HepG2 (cell line): ENCODE measurements around the gene DEDD2. TPM values are rescaled to one million over a fixed set of nuclear protein-coding genes. Genes with fewer than 3 reads are reported as not detected.

Experiments
- ATF3 ChIP-seq: sonication (generic); formaldehyde crosslinking; IDR thresholded peaks from 2 replicates; pipeline ENCODE4 v1.4.0; 2020; ENCODE audit warnings: missing genetic modification reagents
- KLF9 ChIP-seq: IDR thresholded peaks from 2 replicates; pipeline ENCODE4 v1.6.1; 2016; ENCODE audit warnings: low read depth
- MNT ChIP-seq: fragments of 450-650 bp; IDR thresholded peaks from 2 replicates; pipeline ENCODE4 v1.6.1; 2016
- MXD1 ChIP-seq: sonication (generic); formaldehyde crosslinking; IDR thresholded peaks from 2 replicates; pipeline ENCODE4 v1.4.0; 2020; ENCODE audit warnings: mild to moderate bottlenecking, missing genetic modification reagents
- PITX1 ChIP-seq: sonication (generic); formaldehyde crosslinking; IDR thresholded peaks from 2 replicates; pipeline ENCODE4 v1.5.1; 2020; ENCODE audit warnings: mild to moderate bottlenecking, missing genetic modification reagents
- PRDM10 ChIP-seq: sonication (generic); formaldehyde crosslinking; IDR thresholded peaks from 2 replicates; pipeline ENCODE4 v1.4.0; 2020; ENCODE audit warnings: low read depth, missing genetic modification reagents
- ZBTB4 ChIP-seq: sonication (generic); formaldehyde crosslinking; IDR thresholded peaks from 2 replicates; pipeline ENCODE4 v1.4.0; 2020; ENCODE audit warnings: missing genetic modification reagents, mild to moderate bottlenecking, borderline replicate concordance
- ZHX2 ChIP-seq, 2 experiments: sonication (generic) in 1 of 2; formaldehyde crosslinking in 1 of 2; IDR thresholded peaks; 2 replicates each; pipeline versions ENCODE4 v1.6.1 to v1.9.0; 2014 to 2022; ENCODE audit warnings: antibody characterized with exemption in 1 of 2, borderline replicate concordance in 1 of 2, inconsistent platforms in 1 of 2, low read depth in 1 of 2, missing genetic modification reagents in 1 of 2
- ZNF652 ChIP-seq: IDR thresholded peaks from 2 replicates; pipeline ENCODE4 v1.6.1; 2016; ENCODE audit warnings: low read depth, borderline replicate concordance
- ZSCAN31 ChIP-seq: sonication (generic); formaldehyde crosslinking; IDR thresholded peaks from 2 replicates; pipeline ENCODE4 v1.5.0; 2020; ENCODE audit warnings: low read depth, mild to moderate bottlenecking, missing genetic modification reagents
- polyA plus RNA-seq, 8 experiments: library from polyadenylated mRNA; depleted of rRNA in 3 of 8; stranded (reverse) in 7 of 8; unstranded in 1 of 8; fragments of >200 nt; fragmentation: Illumina TruSeq in 4 of 8; extraction: Trizol in 4 of 8; gene quantifications; 2 replicates each; pipeline versions ENCODE4 v1.2.1 to v1.2.3, GENCODE V29; 2011 to 2016; ENCODE audit warnings: low read depth in 4 of 8, missing spikeins in 1 of 8, mixed read lengths in 1 of 8; ENCODE audit not compliant: insufficient read depth in 1 of 8
- total RNA-seq, 5 experiments: library from RNA; depleted of rRNA; stranded (reverse); fragments of >200 nt; fragmentation: Illumina TruSeq; extraction: Trizol; gene quantifications; 2 replicates each; pipeline ENCODE4 v1.2.3, GENCODE V29; 2016; ENCODE audit warnings: low read depth in 1 of 5

Gene DEDD2
- total and polyA plus RNA-seq, 2 of the 13 experiments (the other 11 are each of a cell fraction or from before 2014, with no cell fraction given): 19.2 to 24.7 TPM

GRCh38 chr19:42242512-42243409 is 25.3 kb upstream of the DEDD2 start, which contains the start of gene GSK3A (continued):
- TF ChIP-seq ATF3 (CRISPR knock-in tag) (no peak), ZHX2 (IDR thresholded peaks at IDR 0.05; ENCODE audit: low read depth) (peak; percentile 80), ZHX2 (CRISPR knock-in tag; IDR thresholded peaks at IDR 0.05; ENCODE audit: borderline replicate concordance) (no peak), PRDM10 (CRISPR knock-in tag) (peak; percentile 64; the same call in 1 of the 2 replicates), ZBTB4 (0 out of 2 replicates have a peak, but pooled peaks have one; percentile 20), ZNF652 (CRISPR knock-in tag) (peak; percentile 15; the same call in 1 of the 2 replicates), MNT (peak; percentile 65), MXD1 (CRISPR knock-in tag) (peak; percentile 69; the same call in 1 of the 2 replicates), ZSCAN31 (peak; percentile 6), PITX1 (CRISPR knock-in tag) (peak; percentile 61), KLF9 (CRISPR knock-in tag) (no peak)
